Measurements from ENCODE around the gene OR52A1.
A peak's percentile ranks its signal among the peaks of the same experiment; 100 is the strongest.
"Not testable (repeated sequence)": the region's sequence is repeated elsewhere in the genome, so short reads cannot be mapped to it uniquely, and the experiment has no call there.

Gene OR52A1

GRCh38 chr11:5154657-5155056, at the start of gene OR52A1:
Gene OR52A1, minus strand, starts transcription at chr11:5154757. Its CDS starts 2,388 bp downstream, at chr11:5152369.
- no peak for DNase-seq (ENCODE audit: low spot score)

- DNase-seq (ENCODE audit: low spot score): no peak
Measured at GRCh38 chr11:5203366-5203765, 48.8 kb upstream of the OR52A1 start.

- DNase-seq (ENCODE audit: low spot score): no peak
Measured at GRCh38 chr11:5200582-5200981, 46.0 kb upstream of the OR52A1 start, which contains the start of gene OR51V1. Gene OR51V1, minus strand, starts transcription at chr11:5200682. Its CDS starts 0 bp downstream, at chr11:5200682.

GRCh38 chr11:5198285-5198684, 43.7 kb upstream of the OR52A1 start:
- no peak for DNase-seq (ENCODE audit: low spot score)

- DNase-seq (ENCODE audit: low spot score): peak; percentile 7
Measured at GRCh38 chr11:5197536-5197935, 43.0 kb upstream of the OR52A1 start.

- no peak for DNase-seq (ENCODE audit: low spot score)
Measured at GRCh38 chr11:5196731-5197130, 42.2 kb upstream of the OR52A1 start.

- no peak for DNase-seq (ENCODE audit: low spot score)
Measured at GRCh38 chr11:5196067-5196466, 41.5 kb upstream of the OR52A1 start.

- no peak for DNase-seq (ENCODE audit: low spot score)
Measured at GRCh38 chr11:5192738-5193137, 38.2 kb upstream of the OR52A1 start.

GRCh38 chr11:5188201-5188600, 33.6 kb upstream of the OR52A1 start:
- DNase-seq (ENCODE audit: low spot score): no peak

GRCh38 chr11:5178046-5178837, 23.7 kb upstream of the OR52A1 start:
- DNase-seq (ENCODE audit: low spot score): no peak

GRCh38 chr11:5174934-5175333, 20.4 kb upstream of the OR52A1 start:
- DNase-seq (ENCODE audit: low spot score): no peak

GRCh38 chr11:5171856-5172255, 17.3 kb upstream of the OR52A1 start:
- DNase-seq (ENCODE audit: low spot score): no peak

- DNase-seq (ENCODE audit: low spot score): not testable (repeated sequence)
Measured at GRCh38 chr11:5165898-5166297, 11.3 kb upstream of the OR52A1 start.

GRCh38 chr11:5164807-5165206, 10.2 kb upstream of the OR52A1 start:
- not testable (repeated sequence) for DNase-seq (ENCODE audit: low spot score)

- not testable (repeated sequence) for DNase-seq (ENCODE audit: low spot score)
Measured at GRCh38 chr11:5161045-5161444, 6.5 kb upstream of the OR52A1 start.

- not testable (repeated sequence) for DNase-seq (ENCODE audit: low spot score)
Measured at GRCh38 chr11:5160217-5160616, 5.7 kb upstream of the OR52A1 start.

GRCh38 chr11:5159806-5160205, 5.2 kb upstream of the OR52A1 start:
- DNase-seq (ENCODE audit: low spot score): no peak

- DNase-seq (ENCODE audit: low spot score): no peak
Measured at GRCh38 chr11:5153574-5154431, 754 bp downstream of the OR52A1 start.

- DNase-seq (ENCODE audit: low spot score): peak; percentile 42
Measured at GRCh38 chr11:5151713-5152153, 2.8 kb downstream of the OR52A1 start.

GRCh38 chr11:5144206-5144605, 10.4 kb downstream of the OR52A1 start:
- not testable (repeated sequence) for DNase-seq (ENCODE audit: low spot score)

- no peak for DNase-seq (ENCODE audit: low spot score)
Measured at GRCh38 chr11:5137996-5138395, 16.6 kb downstream of the OR52A1 start, which contains the start of gene OR52A5. Gene OR52A5, minus strand, starts transcription at chr11:5138356. Its CDS starts 5,714 bp downstream, at chr11:5132642.

GRCh38 chr11:5137014-5137413, 17.5 kb downstream of the OR52A1 start:
- DNase-seq (ENCODE audit: low spot score): no peak

GRCh38 chr11:5136261-5136660, 18.3 kb downstream of the OR52A1 start:
- no peak for DNase-seq (ENCODE audit: low spot score)
